BLaER1 treated with 17β-estradiol and CSF1 and Interleukin-3, amounts not matched to agents 10 nM and 100 nM (cell line): ENCODE data around the gene PHOX2B.
"Not testable (repeated sequence)": the region's sequence is repeated elsewhere in the genome, so short reads cannot be mapped to it uniquely, and the experiment has no call there.

ENCODE experiments used
- H3K27ac ChIP-seq, 11 experiments: shearing (Covaris generic); formaldehyde crosslinking; 2 replicates each; pipeline ENCODE4 v1.8.1; 2022
- H3K27me3 ChIP-seq, 11 experiments: shearing (Covaris generic); formaldehyde crosslinking; 2 replicates each; pipeline ENCODE4 v1.8.1; 2022
- H3K36me3 ChIP-seq, 11 experiments: shearing (Covaris generic); formaldehyde crosslinking; 2 replicates each; pipeline ENCODE4 v1.8.1; 2022
- H3K4me1 ChIP-seq, 10 experiments: shearing (Covaris generic); formaldehyde crosslinking; 2 replicates each; pipeline ENCODE4 v1.8.1; 2022
- H3K4me2 ChIP-seq, 11 experiments: shearing (Covaris generic); formaldehyde crosslinking; 2 replicates each; pipeline ENCODE4 v1.8.1; 2022
- H3K4me3 ChIP-seq, 10 experiments: shearing (Covaris generic); formaldehyde crosslinking; 2 replicates each; pipeline ENCODE4 v1.8.1; 2022
- H3K9ac ChIP-seq, 11 experiments: shearing (Covaris generic); formaldehyde crosslinking; 2 replicates each; pipeline ENCODE4 v1.8.1; 2022
- H3K9me3 ChIP-seq, 11 experiments: shearing (Covaris generic); formaldehyde crosslinking; replicated peaks in 1 of 11; 2 replicates each; pipeline ENCODE4 v1.8.1; 2022
- H4K20me1 ChIP-seq, 11 experiments: shearing (Covaris generic); formaldehyde crosslinking; 2 replicates each; pipeline ENCODE4 v1.8.1; 2022
- Cebpa-rat ChIP-seq, 11 experiments: shearing (Covaris generic); IDR thresholded peaks; 2 replicates each; pipeline ENCODE4 v1.8.1; 2022

PHOX2B gene

GRCh38 chr4:41722181-41722580 is 26.3 kb downstream of the PHOX2B start:
- no peaks in the 10 kb centered on the region for H3K27me3 ChIP-seq
- no peak for TF ChIP-seq Cebpa-rat (IDR thresholded peaks at IDR 0.05)
- H3K4me3 ChIP-seq, result no peak overlapping the region
- H3K9ac ChIP-seq, result no peak overlapping the region
- H3K4me1 ChIP-seq, result no peaks in the 10 kb centered on the region
- H3K36me3 ChIP-seq, result no peaks in the 10 kb centered on the region
- H3K27ac ChIP-seq, result no peak overlapping the region
- H3K9me3 ChIP-seq, result peaks cover 11 to 22% (median 17%) of the 10 kb centered on the region in 11 experiments; a peak in 20 of 22 replicates
- H4K20me1 ChIP-seq, result no peaks in the 10 kb centered on the region
- H3K4me2 ChIP-seq, result no peak overlapping the region

- Histone ChIP-seq H3K27ac (no peak overlapping the region), H3K9ac (no peak overlapping the region), H4K20me1 (no peaks in the 10 kb centered on the region), H3K9me3 (0 out of 22 replicates have a peak, but pooled peaks cover 0 to 5% (median 0%) of the 10 kb centered on the region in 11 experiments), H3K4me1 (no peaks in the 10 kb centered on the region), H3K27me3 (no peaks in the 10 kb centered on the region), H3K36me3 (no peaks in the 10 kb centered on the region), H3K4me2 (no peak overlapping the region), H3K4me3 (no peak overlapping the region)
- TF ChIP-seq Cebpa-rat (IDR thresholded peaks at IDR 0.05), result no peak
Observed at GRCh38 chr4:41719417-41719816, 29.1 kb downstream of the PHOX2B start.

- Histone ChIP-seq H3K4me1 (no peaks in the 10 kb centered on the region), H3K4me2 (no peak overlapping the region), H3K9me3 (0 out of 22 replicates have a peak, but pooled peaks cover 0 to 1% (median 0%) of the 10 kb centered on the region in 11 experiments), H3K36me3 (no peaks in the 10 kb centered on the region), H4K20me1 (no peaks in the 10 kb centered on the region), H3K4me3 (no peak overlapping the region), H3K27ac (no peak overlapping the region), H3K27me3 (no peaks in the 10 kb centered on the region), H3K9ac (no peak overlapping the region)
- TF ChIP-seq Cebpa-rat (IDR thresholded peaks at IDR 0.05), result no peak
Observed at GRCh38 chr4:41718907-41719306, 29.6 kb downstream of the PHOX2B start.

- Histone ChIP-seq H3K4me1 (no peaks in the 10 kb centered on the region), H3K4me2 (no peak overlapping the region), H3K36me3 (no peaks in the 10 kb centered on the region)
Observed at GRCh38 chr4:41715155-41715554, 33.4 kb downstream of the PHOX2B start.

GRCh38 chr4:41714364-41715000 is 34.0 kb downstream of the PHOX2B start:
- Histone ChIP-seq H3K36me3 (no peaks in the 10 kb centered on the region), H3K4me2 (no peak overlapping the region), H4K20me1 (no peaks in the 10 kb centered on the region), H3K4me3 (no peak overlapping the region), H3K9me3 (peaks cover 0 to 6% (median 0%) of the 10 kb centered on the region in 11 experiments; a peak in 2 of 22 replicates), H3K9ac (no peak overlapping the region), H3K27ac (no peak overlapping the region), H3K27me3 (no peaks in the 10 kb centered on the region), H3K4me1 (no peaks in the 10 kb centered on the region)
- no peak for TF ChIP-seq Cebpa-rat (IDR thresholded peaks at IDR 0.05)

More at GRCh38 chr4:41715155-41715554, 33.4 kb downstream of the PHOX2B start:
- Histone ChIP-seq H4K20me1 (no peaks in the 10 kb centered on the region), H3K9me3 (peaks cover 0 to 6% (median 0%) of the 10 kb centered on the region in 11 experiments; a peak in 2 of 22 replicates), H3K27ac (no peak overlapping the region), H3K27me3 (no peaks in the 10 kb centered on the region), H3K9ac (no peak overlapping the region), H3K4me3 (no peak overlapping the region)
- no peak for TF ChIP-seq Cebpa-rat (IDR thresholded peaks at IDR 0.05)

- H3K9ac ChIP-seq, result no peak overlapping the region
- no peak overlapping the region for H3K4me2 ChIP-seq
- no peak overlapping the region for H3K27ac ChIP-seq
- TF ChIP-seq Cebpa-rat (IDR thresholded peaks at IDR 0.05), result no peak
- H3K4me1 ChIP-seq, result no peaks in the 10 kb centered on the region
- H3K36me3 ChIP-seq, result no peaks in the 10 kb centered on the region
- no peaks in the 10 kb centered on the region for H4K20me1 ChIP-seq
- no peak overlapping the region for H3K4me3 ChIP-seq
- no peaks in the 10 kb centered on the region for H3K27me3 ChIP-seq
- H3K9me3 ChIP-seq, result peaks cover 0 to 6% (median 0%) of the 10 kb centered on the region in 11 experiments; a peak in 2 of 22 replicates
Observed at GRCh38 chr4:41713768-41714167, 34.8 kb downstream of the PHOX2B start.

- Histone ChIP-seq H3K27ac (no peak overlapping the region), H3K4me2 (no peak overlapping the region), H3K9ac (no peak overlapping the region), H3K4me1 (no peaks in the 10 kb centered on the region), H3K9me3 (peaks cover 0 to 6% (median 0%) of the 10 kb centered on the region in 11 experiments; a peak in 2 of 22 replicates), H3K36me3 (no peaks in the 10 kb centered on the region), H3K4me3 (no peak overlapping the region), H4K20me1 (no peaks in the 10 kb centered on the region), H3K27me3 (no peaks in the 10 kb centered on the region)
- TF ChIP-seq Cebpa-rat (IDR thresholded peaks at IDR 0.05), result no peak
Observed at GRCh38 chr4:41712425-41712824, 36.1 kb downstream of the PHOX2B start.

- not testable (repeated sequence) for H3K9ac ChIP-seq, H3K27ac ChIP-seq, H3K36me3 ChIP-seq, H3K27me3 ChIP-seq, H3K9me3 ChIP-seq, H3K4me2 ChIP-seq, H4K20me1 ChIP-seq, H3K4me3 ChIP-seq, H3K4me1 ChIP-seq
Observed at GRCh38 chr4:41711654-41712053, 36.9 kb downstream of the PHOX2B start.

GRCh38 chr4:41709844-41710481 is 38.6 kb downstream of the PHOX2B start:
- TF ChIP-seq Cebpa-rat (IDR thresholded peaks at IDR 0.05), result no peak
- Histone ChIP-seq H3K9ac (no peak overlapping the region), H3K27ac (no peak overlapping the region), H3K4me3 (no peak overlapping the region), H3K4me2 (no peak overlapping the region), H3K36me3 (no peaks in the 10 kb centered on the region), H3K9me3 (peaks cover 0 to 6% (median 0%) of the 10 kb centered on the region in 11 experiments; a peak in 2 of 22 replicates), H4K20me1 (no peaks in the 10 kb centered on the region), H3K27me3 (no peaks in the 10 kb centered on the region), H3K4me1 (no peaks in the 10 kb centered on the region)

- H3K27ac ChIP-seq, result no peak overlapping the region
- H3K9me3 ChIP-seq, result no peaks in the 10 kb centered on the region
- H3K27me3 ChIP-seq, result no peaks in the 10 kb centered on the region
- no peaks in the 10 kb centered on the region for H4K20me1 ChIP-seq
- H3K9ac ChIP-seq, result no peak overlapping the region
- H3K36me3 ChIP-seq, result no peaks in the 10 kb centered on the region
- H3K4me2 ChIP-seq, result no peak overlapping the region
- no peaks in the 10 kb centered on the region for H3K4me1 ChIP-seq
- no peak for TF ChIP-seq Cebpa-rat (IDR thresholded peaks at IDR 0.05)
- H3K4me3 ChIP-seq, result no peak overlapping the region
Observed at GRCh38 chr4:41703785-41704184, 44.7 kb downstream of the PHOX2B start.
